GM19372 (cell line): Measurements from ENCODE around the gene SLC2A6.

Experiments
- ATAC-seq: cut with Tn5 transposase; IDR thresholded peaks from one replicate; pipeline ENCODE4 v1.9.1; 2021; ENCODE audit warnings: mild to moderate bottlenecking, low read depth, moderate library complexity; ENCODE audit not compliant: unreplicated experiment

The SLC2A6 gene

DNA sequence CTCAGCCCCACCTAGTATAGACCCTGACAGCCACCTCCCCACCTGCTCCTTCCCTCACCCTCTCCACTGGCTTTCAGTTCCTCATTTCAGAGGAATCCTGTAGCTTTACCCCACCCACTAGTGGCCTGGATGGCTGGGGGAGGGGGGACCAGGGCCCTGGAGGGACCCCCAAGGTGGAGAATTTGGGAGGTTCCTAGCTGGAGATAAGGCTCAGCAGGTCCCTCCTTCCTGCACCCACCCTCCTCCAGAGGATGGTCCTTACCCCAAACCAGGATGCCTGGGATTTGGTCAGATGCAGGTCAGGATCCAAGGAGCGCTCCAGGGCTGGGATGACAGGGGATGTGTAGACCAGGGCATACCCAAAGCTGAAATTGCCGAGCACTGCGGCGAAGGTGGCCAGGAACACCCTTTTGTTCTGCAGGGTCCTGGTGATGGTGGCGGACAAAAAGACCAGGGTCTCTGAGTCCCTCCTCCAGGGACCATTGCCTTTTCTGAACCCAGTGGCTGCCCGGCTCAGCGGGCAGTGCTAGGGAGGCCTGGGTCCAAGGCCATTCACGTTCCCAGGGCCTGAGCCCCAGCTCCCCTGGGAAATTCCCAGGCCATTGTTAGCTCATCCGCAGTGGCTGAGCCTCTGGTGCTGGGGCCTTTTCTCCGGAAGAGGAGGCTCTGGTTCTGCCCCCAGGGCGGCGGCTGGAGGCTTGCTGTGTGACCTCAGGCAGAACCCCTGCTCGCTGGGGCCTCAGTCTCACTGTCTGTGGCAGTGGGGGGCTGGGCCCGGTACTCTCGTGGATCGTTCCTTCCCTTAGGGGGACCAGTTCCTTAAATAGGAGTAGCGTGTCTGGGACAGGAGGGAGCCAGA is 678 bp downstream of the SLC2A6 start:
- peak; percentile 35 for ATAC-seq

DNA sequence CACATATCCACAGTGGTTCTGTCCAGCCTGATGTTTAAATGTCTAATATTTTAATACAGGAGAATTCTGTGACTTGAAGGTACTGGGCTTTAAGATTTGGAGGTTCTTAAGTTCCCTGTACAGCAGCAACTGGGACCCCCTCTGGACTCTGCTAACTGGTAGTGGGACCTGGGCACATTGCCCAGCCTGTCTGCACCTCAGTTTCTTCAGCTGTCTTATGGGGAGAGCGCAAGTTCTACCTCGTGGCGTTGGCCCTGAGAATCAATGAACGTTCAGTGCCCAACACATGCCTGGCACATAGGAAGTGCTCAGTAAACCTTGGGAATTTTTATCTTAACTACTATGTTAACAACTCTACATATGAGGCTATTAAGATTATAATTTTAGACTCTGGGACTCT is 1.4 kb downstream of the SLC2A6 start:
- no peak for ATAC-seq

DNA sequence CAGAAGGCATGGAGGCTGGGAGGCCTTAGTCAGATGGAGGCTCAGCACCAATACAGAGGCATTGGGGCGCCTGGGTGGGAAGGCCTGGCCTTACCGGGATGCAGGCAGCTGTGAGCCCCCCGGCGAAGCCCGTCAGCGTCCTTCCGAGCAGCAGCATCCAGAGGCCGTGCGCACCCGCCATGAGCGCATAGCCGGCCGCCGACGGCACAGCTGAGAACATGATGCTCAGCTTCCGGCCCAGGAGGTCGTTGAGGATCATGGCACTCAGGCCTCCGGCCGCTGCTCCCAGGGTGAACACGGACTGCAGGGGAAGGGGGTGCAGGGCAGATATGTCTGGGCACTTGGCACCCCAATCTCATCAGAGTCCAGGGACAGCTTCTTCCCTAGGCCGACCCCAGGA is 2.0 kb downstream of the SLC2A6 start:
- ATAC-seq, result no peak

DNA sequence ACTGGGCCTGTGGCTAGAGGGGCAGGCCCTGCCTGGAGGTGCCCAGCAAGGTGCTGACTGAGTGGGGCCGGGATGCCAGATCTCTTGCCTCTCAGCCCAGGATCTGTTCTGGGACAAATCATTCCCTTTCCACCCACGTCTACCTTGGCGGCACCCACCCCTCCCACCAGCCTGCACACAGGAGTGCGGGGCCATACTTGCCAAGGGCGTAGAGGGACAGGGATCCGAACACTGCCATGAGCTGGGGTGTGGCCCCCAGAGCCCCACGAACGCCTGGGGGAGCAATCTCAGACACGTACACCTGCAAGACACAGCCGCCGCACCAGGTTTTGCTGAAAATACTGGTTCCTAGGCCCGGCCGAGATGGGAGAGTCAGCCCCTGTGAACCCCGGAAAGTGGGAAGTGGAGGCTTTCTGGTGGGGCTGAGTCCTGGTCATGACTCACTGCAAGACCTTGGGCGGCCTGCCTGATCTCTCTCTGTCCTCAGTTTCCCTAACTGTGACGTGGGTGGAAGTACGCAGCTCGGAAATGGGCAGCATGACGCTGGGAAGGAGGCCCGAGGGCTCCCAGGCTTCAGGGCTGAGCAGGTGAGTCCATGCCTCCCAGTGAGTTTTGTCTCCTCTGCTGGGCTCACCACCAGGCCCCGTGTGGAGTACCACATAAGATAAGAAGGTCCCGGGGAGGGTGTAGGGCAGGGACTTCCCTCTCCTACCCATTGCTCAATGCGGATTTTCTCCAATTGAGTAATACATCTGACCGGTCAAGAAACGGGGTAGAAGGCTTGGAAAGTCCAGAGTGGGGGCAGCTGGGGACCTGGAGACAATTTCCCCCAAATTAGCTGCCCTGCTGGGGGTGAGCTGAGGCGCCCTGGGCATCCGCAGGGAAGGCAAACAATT is 2.6 kb downstream of the SLC2A6 start:
- no peak for ATAC-seq

DNA sequence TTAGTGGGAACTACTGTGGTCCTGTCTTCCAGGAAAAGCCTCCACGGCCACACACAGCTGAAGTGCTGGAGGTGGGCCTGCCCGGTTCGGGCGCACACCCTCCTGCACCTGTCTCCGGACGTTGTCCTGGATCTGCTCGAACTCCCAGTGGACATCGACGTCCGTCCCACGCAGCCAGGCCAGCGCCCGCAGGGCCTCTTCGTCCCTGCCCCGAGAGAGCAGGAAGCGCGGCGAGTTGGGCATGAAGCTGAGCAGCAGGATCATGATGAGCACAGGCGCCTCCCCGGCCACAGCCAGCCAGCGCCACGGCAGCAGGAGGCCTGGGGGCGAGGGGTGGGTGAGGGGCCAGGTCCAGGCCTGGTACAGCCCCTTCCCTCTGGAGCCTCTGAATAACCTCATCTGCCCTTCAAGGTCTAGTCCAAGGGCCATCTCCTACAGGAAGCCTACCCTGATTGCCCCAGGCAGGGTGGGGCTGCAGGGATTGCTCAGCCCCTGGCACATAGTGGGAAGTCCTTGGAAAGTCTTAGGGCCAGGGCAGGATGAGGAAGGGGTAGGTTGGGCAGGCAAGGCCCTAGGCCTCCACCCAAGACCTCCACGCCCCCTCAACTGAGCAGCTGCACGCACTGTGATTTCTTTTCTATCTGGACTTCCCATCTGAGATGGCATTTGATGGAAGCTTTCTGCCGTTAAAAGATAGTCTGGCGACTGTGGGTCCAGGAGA is 3.4 kb downstream of the SLC2A6 start:
- ATAC-seq, result no peak

DNA sequence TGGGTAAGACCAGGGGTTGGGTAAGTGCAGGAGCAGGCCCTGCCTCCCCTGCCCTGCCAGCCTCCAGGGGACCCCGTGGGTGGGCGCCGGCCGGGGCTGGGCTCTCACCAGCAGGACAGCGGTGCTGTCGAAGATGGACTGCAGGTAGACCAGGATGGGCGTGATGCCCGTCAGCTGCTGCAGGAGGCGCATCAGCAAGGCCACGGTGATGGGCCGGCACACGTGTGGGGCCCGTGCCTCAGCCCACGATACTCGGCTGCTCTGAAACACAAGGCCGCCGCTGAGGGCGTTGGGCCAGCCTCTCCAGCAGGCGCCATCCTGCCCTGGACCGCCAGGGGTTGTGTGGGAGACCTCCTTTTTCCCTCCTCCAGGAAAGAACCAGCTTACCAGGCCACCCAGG is 4.0 kb downstream of the SLC2A6 start:
- ATAC-seq, result no peak

DNA sequence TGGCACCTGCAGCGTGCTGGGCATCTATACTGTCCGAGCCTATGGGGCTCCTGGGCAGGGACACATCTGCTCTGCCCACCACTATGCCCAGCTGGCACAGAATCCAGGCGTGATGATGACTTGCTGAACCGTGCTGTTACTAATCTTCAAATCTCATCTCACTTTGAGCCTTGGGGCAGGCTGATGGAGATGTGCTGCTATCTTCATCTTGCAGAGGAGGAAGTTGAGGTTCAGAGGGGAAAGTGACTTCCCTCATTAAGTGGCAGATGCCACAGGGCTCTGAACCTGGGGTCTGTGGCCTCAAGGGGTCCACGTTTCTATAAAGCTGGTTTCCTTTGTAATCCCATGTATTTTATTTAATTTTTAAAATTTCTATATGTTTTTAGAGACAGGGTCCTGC is 4.7 kb downstream of the SLC2A6 start:
- no peak for ATAC-seq

DNA sequence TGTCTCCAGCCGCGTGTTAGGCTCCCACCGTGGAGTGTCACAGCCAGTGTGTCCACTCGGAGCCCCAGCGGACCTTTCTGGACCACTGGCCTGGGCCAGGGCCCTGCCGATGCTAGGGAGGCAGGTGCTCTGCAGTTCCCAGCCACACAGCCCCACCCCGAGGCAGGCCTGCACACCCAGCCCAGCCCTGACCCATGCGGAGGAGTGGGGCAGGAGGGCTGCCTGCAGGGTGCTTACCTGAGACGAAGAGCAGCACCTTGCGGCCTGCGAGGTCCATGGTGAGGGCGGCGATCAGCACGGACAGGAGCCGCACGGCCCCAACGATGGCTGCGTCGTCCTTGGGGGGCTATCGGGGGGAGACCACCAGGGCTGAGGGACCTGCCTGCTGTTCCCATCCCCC is 5.2 kb downstream of the SLC2A6 start:
- no peak for ATAC-seq

DNA sequence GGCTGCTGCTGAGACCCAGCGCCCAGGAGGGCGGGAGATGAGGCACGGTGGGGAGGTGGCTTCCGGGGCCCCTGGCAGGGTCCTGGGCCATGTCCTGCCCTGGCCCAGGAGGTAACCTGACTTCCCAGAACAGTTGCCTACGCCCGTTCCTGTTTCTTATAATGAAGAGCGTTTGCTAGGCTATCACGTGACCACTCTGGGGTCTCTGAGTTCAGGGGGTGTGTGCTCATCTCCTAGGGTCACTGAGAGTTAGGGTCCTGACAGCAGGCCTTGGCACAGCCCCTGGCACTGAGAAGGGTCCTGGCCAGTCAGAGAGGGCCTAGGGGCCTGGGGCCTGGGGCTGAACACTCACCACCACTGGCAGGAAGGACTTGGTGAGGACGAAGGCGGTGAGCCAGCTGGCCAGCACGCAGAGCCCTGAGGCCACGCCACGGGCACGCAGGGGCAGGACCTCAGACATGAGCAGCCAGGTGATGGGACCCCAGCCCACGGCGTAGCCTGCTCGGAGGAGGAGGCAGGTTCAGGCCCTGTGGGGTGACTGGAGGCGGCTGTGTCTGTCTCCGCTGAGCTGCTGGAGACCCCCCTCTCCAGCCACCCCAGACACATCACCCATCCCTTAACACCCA is 6.0 kb downstream of the SLC2A6 start:
- no peak for ATAC-seq

DNA sequence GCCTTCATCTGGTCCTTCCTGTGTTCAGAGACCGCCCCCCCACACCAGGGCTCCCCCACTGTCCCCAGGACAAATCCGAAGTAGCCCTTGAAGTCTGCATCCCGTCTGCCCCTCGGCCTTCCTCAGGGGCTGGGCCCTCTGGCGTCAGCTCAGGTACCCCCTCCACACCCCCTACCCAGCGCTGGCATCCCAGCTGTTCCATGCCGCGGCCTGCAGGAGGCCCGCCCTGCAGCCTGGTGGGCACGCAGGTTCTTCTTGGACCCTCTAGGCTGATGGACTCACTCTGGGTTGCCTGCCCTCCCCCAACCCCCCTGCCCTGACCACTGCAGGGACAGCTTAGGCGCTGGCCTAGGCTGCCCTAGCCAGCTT is 6.6 kb downstream of the SLC2A6 start:
- no peak for ATAC-seq

DNA sequence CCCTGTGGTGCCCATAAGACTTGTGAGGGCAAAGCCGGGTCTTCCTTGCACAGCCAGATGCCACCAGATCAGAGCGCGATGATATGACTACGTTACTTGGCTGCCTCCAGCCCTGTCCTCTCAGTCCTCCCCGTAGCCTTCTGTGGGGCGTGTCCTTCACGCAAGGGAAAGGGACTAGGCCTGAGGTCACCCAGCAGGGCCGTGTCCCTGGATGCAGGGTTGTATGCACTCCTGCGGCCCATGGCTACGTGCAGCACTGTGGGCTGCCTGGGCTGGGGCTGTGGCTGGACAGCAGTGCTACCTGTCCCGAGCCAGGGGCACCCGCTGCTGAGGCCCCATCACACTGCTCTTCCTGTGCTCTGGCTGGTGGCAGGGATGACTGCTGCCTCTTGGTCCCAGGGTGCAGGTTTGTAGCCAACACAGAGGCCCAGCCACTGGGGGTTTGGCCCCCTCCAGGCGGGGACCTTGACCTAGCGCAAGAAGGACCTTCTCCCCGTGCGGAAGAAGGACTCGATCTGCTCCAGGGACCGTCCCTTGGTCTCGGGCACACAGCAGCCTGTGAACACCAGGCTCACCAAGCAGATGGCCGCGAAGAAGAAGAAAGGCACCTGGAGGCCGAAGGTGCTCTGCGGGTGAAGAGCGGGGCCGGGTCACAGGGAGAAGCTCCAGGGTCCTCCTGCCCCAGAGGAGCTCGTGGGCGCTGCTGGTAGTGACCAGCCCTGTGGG is 7.2 kb downstream of the SLC2A6 start:
- no peak for ATAC-seq

DNA sequence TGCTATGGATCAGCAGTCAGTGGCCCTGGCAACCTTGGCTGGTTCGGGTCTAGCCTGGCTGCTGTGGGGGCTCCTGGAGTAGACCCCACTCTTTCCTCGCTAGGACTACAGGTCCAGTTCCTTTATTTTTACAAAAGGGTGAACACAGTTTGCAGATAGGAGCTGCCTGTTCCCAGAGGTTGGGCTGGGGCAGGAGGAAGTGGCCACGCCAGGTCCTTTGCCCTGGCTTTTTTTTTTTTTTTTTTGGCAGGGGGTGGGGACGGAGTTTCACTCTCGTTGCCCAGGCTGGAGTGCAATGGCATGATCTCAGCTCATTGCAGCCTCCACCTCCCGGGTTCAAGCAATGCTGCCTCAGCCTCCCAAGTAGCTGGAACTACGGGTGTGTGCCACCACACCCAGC is 7.9 kb downstream of the SLC2A6 start:
- no peak for ATAC-seq

DNA sequence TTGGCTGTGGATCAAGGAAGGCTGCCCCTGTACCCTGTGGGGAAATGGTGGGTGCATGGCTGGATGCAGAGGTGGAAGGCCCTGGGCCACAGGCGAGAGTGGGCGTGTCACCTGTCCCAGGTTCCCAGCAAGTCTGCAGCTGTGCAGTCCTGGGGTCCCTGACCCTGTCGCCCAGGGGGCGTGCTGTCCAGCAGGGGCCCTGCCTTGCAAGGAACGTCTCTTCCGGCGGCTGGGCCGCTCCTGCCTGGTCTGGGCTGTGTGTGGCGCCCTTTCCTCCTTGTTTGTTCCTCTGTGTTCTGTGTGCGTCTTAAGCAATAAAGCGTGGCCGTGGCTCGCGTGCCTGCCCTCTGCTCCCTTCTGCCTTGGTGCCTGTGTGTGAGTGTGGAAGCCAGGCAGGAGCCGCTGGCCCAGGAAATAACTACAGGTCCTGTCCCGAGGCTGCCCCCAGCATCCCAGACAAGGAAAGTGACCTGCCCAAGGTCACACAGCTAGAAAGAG is 8.4 kb downstream of the SLC2A6 start:
- ATAC-seq, result no peak

DNA sequence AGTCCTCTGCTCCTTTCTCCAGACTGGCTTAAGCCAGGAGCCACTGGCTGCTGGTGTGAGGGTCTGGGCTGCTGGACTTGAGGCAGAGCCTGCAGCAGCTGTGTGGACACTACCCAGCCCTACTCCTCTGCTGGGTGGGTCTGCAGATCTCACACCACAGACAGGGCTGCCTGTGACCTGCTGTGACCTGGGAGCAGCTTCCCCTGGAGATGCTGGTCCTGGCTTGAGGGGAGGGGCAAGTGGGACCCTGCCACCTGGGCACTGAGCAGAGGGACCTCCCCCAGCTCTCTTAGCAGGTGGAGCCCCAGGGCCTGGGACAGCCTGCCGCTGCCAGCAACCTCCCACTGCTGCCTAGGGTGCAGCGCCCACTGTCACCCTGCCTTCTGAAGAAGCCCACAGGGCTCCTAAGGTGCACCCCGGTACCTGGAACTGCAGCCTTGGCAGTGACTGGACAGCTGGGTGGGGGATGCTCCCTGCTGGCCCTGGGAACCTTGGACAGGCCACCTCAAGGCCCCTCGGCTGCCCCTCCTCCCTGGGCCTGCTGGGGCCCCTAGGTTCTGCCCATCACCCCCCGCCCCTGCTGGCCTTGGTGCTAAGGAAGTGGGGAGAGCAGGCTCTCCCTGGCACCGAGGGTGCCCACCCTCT is 10.0 kb downstream of the SLC2A6 start:
- no peak for ATAC-seq

DNA sequence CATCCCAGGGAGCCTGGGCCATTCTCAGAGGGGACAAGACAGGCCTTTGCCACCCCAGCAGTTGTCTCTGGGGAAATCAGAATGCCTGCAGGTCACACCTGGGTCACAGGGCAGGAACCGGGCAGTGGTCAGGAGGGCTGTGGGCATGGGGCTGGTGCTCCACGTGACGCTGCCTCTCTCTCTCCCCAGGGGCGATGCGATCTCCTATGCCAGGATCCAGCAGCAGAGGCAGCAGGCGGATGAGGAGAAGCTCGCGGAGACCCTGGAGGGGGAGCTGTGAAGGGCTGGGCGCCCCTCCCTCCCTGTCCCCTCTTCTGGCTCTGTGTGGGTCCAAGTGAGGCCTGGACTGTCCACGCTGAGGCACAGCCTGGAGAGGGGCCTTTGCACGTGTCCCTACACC is 10.5 kb downstream of the SLC2A6 start:
- ATAC-seq, result no peak

DNA sequence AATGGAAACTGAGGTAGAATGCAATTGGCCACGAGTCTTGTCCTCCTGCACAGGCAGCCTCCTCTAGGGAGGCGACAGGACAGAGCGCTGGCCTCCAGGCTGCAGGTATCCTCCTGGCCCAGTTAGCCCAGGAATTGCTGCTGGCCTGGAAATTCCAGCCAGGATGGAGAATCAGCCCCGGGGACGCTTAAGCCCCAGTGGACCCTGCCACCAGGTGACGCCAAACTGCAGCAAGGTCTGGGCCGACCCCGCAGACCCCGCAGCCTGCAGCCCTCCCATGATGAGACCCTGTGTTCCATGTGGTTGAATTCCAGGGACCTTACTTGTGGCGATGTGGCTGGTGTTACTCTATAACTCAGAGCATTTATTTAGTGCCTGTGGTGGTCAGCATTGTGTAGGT is 11.8 kb downstream of the SLC2A6 start:
- ATAC-seq, result no peak

DNA sequence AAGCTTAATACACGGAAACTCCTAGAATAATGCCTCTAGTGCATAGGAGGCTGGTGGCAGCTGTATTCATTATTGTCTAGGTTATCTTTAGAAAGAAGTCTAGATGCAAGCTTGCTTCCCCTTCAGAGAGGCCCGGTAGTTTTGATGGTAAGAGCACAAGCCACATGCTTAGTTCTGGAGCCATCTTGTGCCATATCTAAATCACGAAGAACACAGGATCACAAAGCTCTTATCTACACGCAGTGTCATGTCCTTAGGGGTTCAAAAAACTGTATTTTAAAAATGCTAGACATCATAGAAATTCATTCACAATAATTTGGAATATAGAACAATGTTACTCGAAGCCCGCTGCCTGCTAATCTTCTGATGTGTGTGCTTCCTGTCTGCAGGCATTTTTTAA is 12.9 kb downstream of the SLC2A6 start:
- no peak for ATAC-seq

DNA sequence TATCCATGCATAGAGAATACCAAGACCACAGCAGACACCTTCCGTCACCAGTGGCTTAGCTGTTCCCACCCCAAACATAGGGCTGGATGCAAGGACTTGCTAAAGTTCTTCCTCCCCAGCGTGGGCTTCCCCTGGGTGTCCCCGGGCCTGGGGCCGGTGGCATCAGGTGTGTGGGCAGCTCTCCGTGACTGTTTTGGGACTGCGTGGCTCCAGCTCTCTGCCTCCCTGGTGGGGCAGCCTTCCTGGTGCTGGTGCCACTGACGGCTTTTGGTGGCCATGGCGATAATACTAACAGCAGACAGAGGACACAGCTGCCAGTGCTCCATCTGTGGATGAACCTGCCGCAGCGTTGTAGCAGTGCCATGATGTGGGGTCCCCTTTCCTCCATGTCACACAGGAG is 14.3 kb downstream of the SLC2A6 start:
- ATAC-seq, result no peak

DNA sequence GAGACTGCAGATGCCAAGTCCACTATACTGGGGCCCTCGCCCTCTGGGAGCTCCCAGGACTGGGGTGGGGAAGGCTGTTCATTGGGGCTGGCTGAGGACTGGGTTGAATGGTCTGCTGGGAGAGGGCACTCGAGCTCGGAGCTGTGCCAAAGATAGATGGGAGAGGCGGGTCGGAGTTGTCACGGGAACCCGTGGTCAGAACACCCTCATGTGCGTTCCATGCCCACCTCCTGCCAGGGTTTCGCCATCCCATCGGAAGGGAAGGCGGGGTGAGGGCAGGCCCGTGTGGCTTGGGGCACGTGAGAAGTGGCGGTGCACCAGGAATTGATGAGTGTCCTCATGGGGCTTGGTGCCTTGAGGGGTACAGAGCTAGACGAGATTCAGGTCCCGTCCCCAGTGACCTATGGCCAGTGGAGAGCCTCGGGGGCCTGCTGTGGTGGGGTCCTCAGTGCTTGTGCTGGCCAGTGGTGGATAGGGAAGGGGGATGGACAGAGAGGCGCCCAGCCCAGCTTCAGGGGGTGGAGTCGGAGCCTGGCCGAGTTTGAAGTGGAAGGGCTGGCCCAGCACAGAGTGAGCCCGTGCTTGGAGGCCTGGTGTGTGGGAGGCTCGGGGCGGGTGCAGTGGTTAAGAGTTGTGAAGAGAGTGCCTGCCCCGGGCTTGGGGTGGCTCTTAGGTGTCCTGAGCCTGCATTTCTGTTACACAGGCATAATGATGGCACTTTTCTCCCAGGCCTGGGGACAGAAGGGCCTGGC is 14.9 kb downstream of the SLC2A6 start:
- ATAC-seq, result no peak
